IMR-90 (cell line): ENCODE data around the gene SIKE1. TPM values are rescaled to one million over a fixed set of nuclear protein-coding genes. Genes with fewer than 3 reads are reported as not detected.

Source experiments
- ATAC-seq: fragments of 200-7000 bp; cut with Tn5 transposase; 2 replicates; pipeline ENCODE4 v1.9.1; 2020; ENCODE audit warnings: low read depth, mild to moderate bottlenecking, moderate library complexity
- BruUV-seq: library from RNA; stranded (reverse); fragments of 400-500 nt; replicated peaks from 2 replicates; lab custom pipeline; 2021; lab: Mats Ljungman, UMichigan
- CTCF ChIA-PET: fragments of 300-600 bp; formaldehyde crosslinking; extraction: SDS; loops from one replicate; lab custom pipeline; 2021; ENCODE audit warnings: antibody characterized with exemption; lab: Yijun Ruan, JAX
- POLR2A ChIA-PET: fragments of 300-600 bp; sonication (Branson Sonifier 250); formaldehyde crosslinking; loops from one replicate; lab custom pipeline; 2022; ENCODE audit warnings: antibody characterized with exemption; ENCODE audit not compliant: unreplicated experiment; lab: Charles Lee
- DNase-seq: peaks from one replicate; pipeline ENCODE4 v3.0.0; 2013
- H2AFZ ChIP-seq: replicated peaks from 2 replicates; pipeline ENCODE3; 2013; ENCODE audit warnings: low read length, mild to moderate bottlenecking; ENCODE audit not compliant: poor library complexity
- H2AK5ac ChIP-seq: 2 replicates; pipeline ENCODE4 v1.6.1; 2013; ENCODE audit warnings: low read depth, low read length, inconsistent platforms
- H2AK9ac ChIP-seq: replicated peaks from 2 replicates; pipeline ENCODE3; 2013; ENCODE audit warnings: mild to moderate bottlenecking, low read depth, low read length, moderate library complexity; ENCODE audit not compliant: poor library complexity
- H2BK120ac ChIP-seq: 2 replicates; pipeline ENCODE4 v1.6.1; 2013; ENCODE audit warnings: low read depth, low read length, inconsistent platforms
- H2BK15ac ChIP-seq: 3 replicates; pipeline ENCODE4 v1.6.1; 2013; ENCODE audit warnings: low read depth, low read length, inconsistent platforms
- H2BK20ac ChIP-seq: 2 replicates; pipeline ENCODE4 v1.6.1; 2013; ENCODE audit warnings: low read depth, mild to moderate bottlenecking, inconsistent platforms, low read length, moderate library complexity
- H2BK5ac ChIP-seq: 2 replicates; pipeline ENCODE4 v1.6.1; 2013; ENCODE audit warnings: mild to moderate bottlenecking, low read depth, low read length, inconsistent platforms; ENCODE audit not compliant: poor library complexity, severe bottlenecking
- H3K14ac ChIP-seq: replicated peaks from 2 replicates; pipeline ENCODE4 v1.6.1; 2013; ENCODE audit warnings: low read depth, low read length, inconsistent platforms
- H3K18ac ChIP-seq: 2 replicates; pipeline ENCODE4 v1.6.1; 2013; ENCODE audit warnings: low read depth, low read length, control low read depth
- H3K23ac ChIP-seq: 2 replicates; pipeline ENCODE4 v1.6.1; 2013; ENCODE audit warnings: low read depth, low read length, inconsistent platforms
- H3K27ac ChIP-seq: 2 replicates; pipeline ENCODE4 v1.5.1; 2013; ENCODE audit warnings: mild to moderate bottlenecking, control low read depth, low read length; ENCODE audit not compliant: insufficient read depth
- H3K27me3 ChIP-seq: 2 replicates; pipeline ENCODE4 v1.6.1; 2013; ENCODE audit warnings: low read length; ENCODE audit not compliant: control insufficient read depth, insufficient read depth
- H3K36me3 ChIP-seq: 2 replicates; pipeline ENCODE4 v1.6.1; 2013; ENCODE audit warnings: low read length, mixed read lengths; ENCODE audit not compliant: control insufficient read depth, insufficient read depth
- H3K4ac ChIP-seq: 2 replicates; pipeline ENCODE4 v1.6.1; 2013; ENCODE audit warnings: low read depth, low read length, inconsistent platforms
- H3K4me1 ChIP-seq: 2 replicates; pipeline ENCODE4 v1.6.1; 2013; ENCODE audit warnings: low read length, mixed read lengths; ENCODE audit not compliant: control insufficient read depth, insufficient read depth
- H3K4me2 ChIP-seq: 2 replicates; pipeline ENCODE4 v1.6.1; 2013; ENCODE audit warnings: low read depth, mild to moderate bottlenecking, control low read depth, low read length, moderate library complexity
- H3K4me3 ChIP-seq: 2 replicates; pipeline ENCODE4 v1.5.1; 2013; ENCODE audit warnings: low read depth, mild to moderate bottlenecking, control low read depth, low read length, moderate library complexity; ENCODE audit not compliant: insufficient read depth
- H3K56ac ChIP-seq: 2 replicates; pipeline ENCODE4 v1.6.1; 2013; ENCODE audit warnings: low read length, inconsistent platforms; ENCODE audit not compliant: insufficient read depth; ENCODE audit errors: extremely low read depth
- H3K79me1 ChIP-seq, 2 experiments: 2 replicates each; pipeline ENCODE4 v1.6.1; 2013; ENCODE audit warnings: low read length in 2 of 2, inconsistent platforms in 1 of 2, low read depth in 1 of 2
- H3K9ac ChIP-seq: 2 replicates; pipeline ENCODE4 v1.6.1; 2013; ENCODE audit warnings: low read depth, low read length, control low read depth
- H3K9me1 ChIP-seq: 2 replicates; pipeline ENCODE4 v1.6.1; 2013; ENCODE audit warnings: low read length, inconsistent platforms; ENCODE audit not compliant: insufficient read depth
- H3K9me3 ChIP-seq: 2 replicates; pipeline ENCODE4 v1.6.1; 2013; ENCODE audit warnings: low read length; ENCODE audit not compliant: control insufficient read depth, insufficient read depth
- H4K20me1 ChIP-seq: 2 replicates; pipeline ENCODE4 v1.6.1; 2013; ENCODE audit warnings: low read length, inconsistent platforms; ENCODE audit not compliant: insufficient read depth
- H4K5ac ChIP-seq: 2 replicates; pipeline ENCODE4 v1.6.1; 2013; ENCODE audit warnings: mild to moderate bottlenecking, low read depth, low read length, control low read depth
- H4K8ac ChIP-seq, 2 experiments: 2 replicates each; pipeline ENCODE4 v1.6.1; 2013; ENCODE audit warnings: low read depth in 2 of 2, low read length in 2 of 2, control low read depth in 1 of 2, inconsistent platforms in 1 of 2
- H4K91ac ChIP-seq: 2 replicates; pipeline ENCODE4 v1.6.1; 2013; ENCODE audit warnings: low read depth, low read length, inconsistent platforms; ENCODE audit not compliant: insufficient read depth
- BHLHE40 ChIP-seq: fragments of 150-350 bp; IDR thresholded peaks from 2 replicates; pipeline ENCODE4 v1.6.1; 2016; ENCODE audit warnings: mild to moderate bottlenecking, low read depth, low read length
- MAZ ChIP-seq: IDR thresholded peaks from 2 replicates; pipeline ENCODE4 v1.6.1; 2012; ENCODE audit warnings: low read depth, mild to moderate bottlenecking, low read length, improper control_type of control experiment, moderate library complexity, borderline replicate concordance
- SMC3 ChIP-seq: fragments of 150-350 bp; IDR thresholded peaks from 2 replicates; pipeline ENCODE4 v1.6.1; 2016; ENCODE audit warnings: low read depth, mild to moderate bottlenecking, antibody characterized with exemption, low read length, moderate library complexity
- WGBS, 2 experiments: methylation state at CpG; one replicate each; pipeline versions ENCODE4 v1.1.5 to v1.1.7; 2013; ENCODE audit warnings: missing lambda C conversion rate in 2 of 2; ENCODE audit not compliant: insufficient read length in 1 of 2; ENCODE audit errors: extremely low coverage in 2 of 2; 5-methylcytosine and 5-hydroxymethylcytosine counted together
- dilution Hi-C: fragments of 300-500 bp; cut with HindIII; formaldehyde crosslinking; loops from one replicate; pipeline ENCODE4 v1.14.3; 2018; ENCODE audit warnings: low sequenced_read_pairs; ENCODE audit not compliant: unreplicated experiment
- in situ Hi-C: fragments of 300-500 bp; cut with MboI; formaldehyde crosslinking; loops from 3 replicates; pipeline ENCODE4 v1.14.3; 2019; ENCODE audit warnings: low sequenced_read_pairs, inconsistent platforms, mixed read lengths
- intact Hi-C: fragments of 100-400 bp; cut with micrococcal nuclease; formaldehyde crosslinking; loops from 2 replicates; pipeline ENCODE4 v1.10.0; 2022
- polyA plus RNA-seq, 3 experiments: library from polyadenylated mRNA; depleted of rRNA; stranded (reverse); fragments of >200 nt; gene quantifications; 2 replicates each; pipeline ENCODE4 v1.2.3, GENCODE V29; 2012; ENCODE audit warnings: low replicate concordance in 1 of 3
- total RNA-seq: library from RNA; depleted of rRNA; stranded (reverse); fragments of >200 nt; gene quantifications from 2 replicates; pipeline ENCODE4 v1.2.3, GENCODE V29; 2012

SIKE1 gene
- total and polyA plus RNA-seq, 2 of the 4 experiments (the other 2 are of a cell fraction): 20.9 to 49.1 TPM

DNA sequence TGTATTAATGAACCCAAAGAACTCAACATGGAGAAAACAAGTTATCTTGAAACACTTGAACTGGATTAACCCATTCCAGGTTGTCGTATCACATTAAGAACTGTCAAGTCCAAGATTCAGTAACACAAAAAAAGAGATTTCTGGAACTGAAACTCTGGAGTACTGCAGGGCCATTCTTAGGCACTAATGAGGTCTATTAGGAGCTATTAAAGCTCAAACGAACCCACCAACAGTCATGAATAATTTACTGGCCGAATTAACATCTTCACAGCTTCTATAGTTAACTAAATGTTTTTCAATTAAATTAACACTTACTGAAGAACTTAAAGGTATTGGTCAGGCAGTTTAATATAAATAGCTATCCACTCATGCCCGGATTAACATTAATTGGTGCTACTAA, 27.3 kb downstream of the SIKE1 start:
- Histone ChIP-seq H3K4me3 (no peak overlapping the region), H3K9ac (no peak overlapping the region), H3K9me1 (peaks cover 7% of the 10 kb centered on the region), H3K14ac (no peak overlapping the region), H4K20me1 (peaks cover 93% of the 10 kb centered on the region), H2BK5ac (no peak overlapping the region), H3K23ac (no peak overlapping the region), H3K9me3 (no peaks in the 10 kb centered on the region), H3K4me2 (no peak overlapping the region), H3K4ac (no peak overlapping the region), H2AK5ac (no peak overlapping the region), H2BK15ac (no peak overlapping the region), H2BK120ac (no peak overlapping the region), H4K91ac (no peak overlapping the region), H3K56ac (no peak overlapping the region), H3K4me1 (peaks cover 4% of the 10 kb centered on the region), H2AK9ac (no peak overlapping the region), H4K8ac (no peak overlapping the region), H3K18ac (no peak overlapping the region), H3K79me1 (peaks cover 3 to 35% of the 10 kb centered on the region in 2 experiments; a peak in 3 of 4 replicates), H4K5ac (no peak overlapping the region), H2BK20ac (no peak overlapping the region), H3K27me3 (no peaks in the 10 kb centered on the region), H2AFZ (no peak overlapping the region), H3K27ac (no peak overlapping the region), H3K36me3 (peaks cover 13% of the 10 kb centered on the region)
- BruUV-seq: no TSS peak
- no peak for DNase-seq
- no peak for ATAC-seq
- in situ Hi-C loops: no loop called here
- ChIA-PET CTCF (no interaction called here), POLR2A (no interaction called here)
- WGBS, 2 experiments: no CpG with 5 or more reads among the region's 4 CpGs
- dilution Hi-C loops: no loop called here
- no peak for TF ChIP-seq MAZ
- TF ChIP-seq SMC3: no peak
- TF ChIP-seq BHLHE40: no peak
- intact Hi-C loops: no loop called here
